Measurements from ENCODE around the gene PALM3. TPM values are rescaled to one million over a fixed set of nuclear protein-coding genes. Genes with fewer than 3 reads are reported as not detected.

The PALM3 gene
- total RNA-seq, 1 experiment from 2014 or later: 21.8 TPM

DNA sequence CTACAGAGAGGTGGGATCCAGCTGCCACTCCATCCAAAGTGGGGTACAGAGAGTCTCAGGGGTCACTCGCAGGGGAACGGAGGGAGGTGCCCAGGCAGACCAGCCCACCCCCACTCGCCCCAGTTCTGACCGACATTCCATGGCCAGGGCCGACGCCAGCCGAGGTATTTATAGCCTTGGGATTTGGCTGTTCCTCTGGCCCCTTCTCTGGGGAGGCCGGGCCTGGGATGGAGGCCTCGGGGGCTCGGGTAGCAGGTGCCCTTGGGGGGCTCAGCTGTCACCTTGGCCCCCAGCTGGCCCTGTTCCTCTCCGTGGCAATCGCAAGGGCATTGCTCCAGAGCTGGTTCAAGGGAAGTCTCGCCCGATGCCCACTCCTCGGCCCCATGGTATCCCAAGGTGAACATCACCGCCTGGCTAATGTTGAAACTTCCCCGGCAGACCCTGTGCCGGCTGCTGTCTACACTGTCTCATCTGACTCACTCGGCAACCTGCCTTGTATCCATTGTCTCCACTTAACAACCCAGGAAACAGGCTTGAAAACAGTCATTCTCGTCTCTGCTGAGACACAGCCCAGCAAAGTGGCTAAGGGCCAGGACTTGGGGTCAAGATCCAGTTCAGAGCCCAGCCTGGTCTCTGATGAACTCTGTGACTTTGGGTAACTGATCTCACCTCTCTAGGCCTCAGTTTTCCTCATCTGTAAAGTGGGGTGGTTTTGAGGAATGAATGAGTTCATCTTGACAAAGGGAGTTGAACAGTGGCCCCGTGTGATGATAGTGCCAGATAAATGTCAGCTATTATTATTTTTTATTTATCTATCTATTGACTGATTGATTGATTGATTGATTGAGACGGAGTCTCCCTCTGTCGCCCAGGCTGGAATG lies 45.9 kb upstream of the PALM3 start:
- no peaks in the 10 kb centered on the region for H3K9me3 ChIP-seq (ENCODE audit: low read depth, low read length, poor library complexity, severe bottlenecking)
- no peak overlapping the region for H3K4me3 ChIP-seq (ENCODE audit: low read depth, low read length, poor library complexity, severe bottlenecking)
- intact Hi-C loops (cut with micrococcal nuclease; ENCODE audit: unreplicated experiment): no loop called here
- CTCF ChIA-PET: no interaction called here
- BruUV-seq (replicated peaks): no TSS peak
- H3K27me3 ChIP-seq (replicated peaks; ENCODE audit: insufficient read depth, low read depth, low read length, poor library complexity): no peaks in the 10 kb centered on the region
- no peak for TF ChIP-seq CTCF (conservative IDR thresholded peaks at IDR 0.05; ENCODE audit: low read depth, low read length)
- no peak for TF ChIP-seq EZH2 (IDR thresholded peaks at IDR 0.05; ENCODE audit: borderline replicate concordance, low read depth, low read length, poor library complexity, severe bottlenecking)
- H3K4me1 ChIP-seq (ENCODE audit: insufficient read depth, low read length, poor library complexity, severe bottlenecking): peaks cover 6% of the 10 kb centered on the region
- no peak for DNase-seq (ENCODE audit: low spot score)
- no peaks in the 10 kb centered on the region for H3K36me3 ChIP-seq (ENCODE audit: insufficient read depth, low read length, poor library complexity, severe bottlenecking)
- POLR2A ChIA-PET (ENCODE audit: low non-redundant PET): no interaction called here
- H3K27ac ChIP-seq (ENCODE audit: low read depth, low read length, poor library complexity, severe bottlenecking): no peak overlapping the region

DNA sequence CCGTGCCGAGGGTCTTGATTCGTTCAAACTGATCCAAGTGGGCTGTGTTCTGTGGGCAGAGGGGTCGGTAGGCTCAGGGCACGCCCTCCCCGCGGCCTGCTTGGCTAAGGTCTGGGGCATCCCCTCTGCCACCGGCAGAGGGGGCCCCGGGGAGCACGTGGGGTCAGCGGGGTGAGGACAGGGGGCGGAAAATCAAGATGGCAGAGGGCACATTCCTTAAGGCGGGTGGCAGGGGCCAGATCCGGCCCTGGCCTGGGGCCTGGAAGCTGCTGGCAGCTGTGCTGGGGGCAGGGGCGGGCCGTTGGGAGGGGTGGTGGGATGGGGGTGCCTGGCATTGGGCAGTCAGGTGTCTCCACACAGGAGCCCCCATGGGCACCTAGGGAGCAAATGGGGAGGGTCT lies 45.0 kb upstream of the PALM3 start:
- H3K4me3 ChIP-seq (ENCODE audit: low read depth, low read length, poor library complexity, severe bottlenecking): no peak overlapping the region
- no peak overlapping the region for H3K27ac ChIP-seq (ENCODE audit: low read depth, low read length, poor library complexity, severe bottlenecking)
- POLR2A ChIA-PET (ENCODE audit: low non-redundant PET): no interaction called here
- H3K27me3 ChIP-seq (replicated peaks; ENCODE audit: insufficient read depth, low read depth, low read length, poor library complexity): no peaks in the 10 kb centered on the region
- no peaks in the 10 kb centered on the region for H3K9me3 ChIP-seq (ENCODE audit: low read depth, low read length, poor library complexity, severe bottlenecking)
- no peak for DNase-seq (ENCODE audit: low spot score)
- no peaks in the 10 kb centered on the region for H3K36me3 ChIP-seq (ENCODE audit: insufficient read depth, low read length, poor library complexity, severe bottlenecking)
- no TSS peak for BruUV-seq (replicated peaks)
- intact Hi-C loops (cut with micrococcal nuclease; ENCODE audit: unreplicated experiment): no loop called here
- no peaks in the 10 kb centered on the region for H3K4me1 ChIP-seq (ENCODE audit: insufficient read depth, low read length, poor library complexity, severe bottlenecking)
- TF ChIP-seq EZH2 (IDR thresholded peaks at IDR 0.05; ENCODE audit: borderline replicate concordance, low read depth, low read length, poor library complexity, severe bottlenecking): no peak
- TF ChIP-seq CTCF (conservative IDR thresholded peaks at IDR 0.05; ENCODE audit: low read depth, low read length): no peak
- CTCF ChIA-PET: no interaction called here

DNA sequence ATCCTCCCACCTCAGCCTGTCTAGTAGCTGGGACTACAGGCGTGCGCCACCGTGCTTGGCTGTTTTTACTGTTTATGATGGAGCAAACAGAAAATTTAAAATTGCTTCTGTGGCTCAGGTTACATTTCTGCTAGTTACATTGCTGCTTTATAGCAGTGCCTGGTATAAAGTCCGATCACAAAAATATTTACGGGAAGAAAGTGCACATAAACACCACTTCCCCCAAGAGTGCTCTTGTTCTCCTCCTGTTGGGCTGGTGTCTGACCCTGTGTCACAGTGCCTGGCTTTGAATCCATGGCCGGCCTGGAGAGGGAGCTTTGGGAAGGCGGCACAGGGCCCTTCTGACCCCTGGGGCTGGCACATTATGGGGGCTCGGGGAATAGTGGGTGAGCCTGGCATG lies 43.8 kb upstream of the PALM3 start:
- ChIA-PET CTCF (no interaction called here), POLR2A (ENCODE audit: low non-redundant PET) (no interaction called here)
- H3K36me3 ChIP-seq (ENCODE audit: insufficient read depth, low read length, poor library complexity, severe bottlenecking): peaks cover 1% of the 10 kb centered on the region
- intact Hi-C loops (cut with micrococcal nuclease; ENCODE audit: unreplicated experiment): no loop called here
- no peaks in the 10 kb centered on the region for H3K27me3 ChIP-seq (replicated peaks; ENCODE audit: insufficient read depth, low read depth, low read length, poor library complexity)
- H3K9me3 ChIP-seq (ENCODE audit: low read depth, low read length, poor library complexity, severe bottlenecking): no peaks in the 10 kb centered on the region
- no peaks in the 10 kb centered on the region for H3K4me1 ChIP-seq (ENCODE audit: insufficient read depth, low read length, poor library complexity, severe bottlenecking)
- H3K4me3 ChIP-seq (ENCODE audit: low read depth, low read length, poor library complexity, severe bottlenecking): no peak overlapping the region
- BruUV-seq (replicated peaks): no TSS peak
- H3K27ac ChIP-seq (ENCODE audit: low read depth, low read length, poor library complexity, severe bottlenecking): no peak overlapping the region
- no peak for DNase-seq (ENCODE audit: low spot score)
- no peak for TF ChIP-seq CTCF (conservative IDR thresholded peaks at IDR 0.05; ENCODE audit: low read depth, low read length)
- no peak for TF ChIP-seq EZH2 (IDR thresholded peaks at IDR 0.05; ENCODE audit: borderline replicate concordance, low read depth, low read length, poor library complexity, severe bottlenecking)
